ENCODE data around the gene PKN2. TPM values are rescaled to one million over a fixed set of nuclear protein-coding genes. Genes with fewer than 3 reads are reported as not detected.
"Not testable (repeated sequence)": the region's sequence is repeated elsewhere in the genome, so short reads cannot be mapped to it uniquely, and the experiment has no call there.

Gene PKN2
- polyA plus RNA-seq, 2 donors, result 14.0 to 22.4 TPM

- Histone ChIP-seq H3K27ac (ENCODE audit: low read depth in 2 of 2, low read length in 1 of 2) (no peak overlapping the region), H3K4me3 (ENCODE audit: low read depth in 1 of 2, low read length in 2 of 2) (no peak overlapping the region), H3K36me3 (ENCODE audit: control insufficient read depth in 2 of 2, insufficient read depth in 2 of 2, low read length in 1 of 2) (peaks cover 2 to 5% of the 10 kb centered on the region in 2 donors), H3K9me3 (ENCODE audit: control insufficient read depth in 2 of 2, insufficient read depth in 1 of 2, low read depth in 1 of 2, low read length in 1 of 2) (no peaks in the 10 kb centered on the region), H3K27me3 (ENCODE audit: control insufficient read depth in 1 of 2, insufficient read depth in 2 of 2, low read length in 2 of 2) (no peaks in the 10 kb centered on the region), H3K4me1 (ENCODE audit: control insufficient read depth in 2 of 2, insufficient read depth in 2 of 2, low read length in 1 of 2) (no peaks in the 10 kb centered on the region)
- 61 to 66% methylated on average over 4 of the region's 4 CpGs for WGBS, 2 donors
Measured at GRCh38 chr1:88878731-88879130, 194.7 kb downstream of the PKN2 start.

GRCh38 chr1:88880717-88881116 is 196.6 kb downstream of the PKN2 start:
- H3K36me3 ChIP-seq (ENCODE audit: control insufficient read depth in 2 of 2, insufficient read depth in 2 of 2, low read length in 1 of 2); H3K4me1 ChIP-seq (ENCODE audit: control insufficient read depth in 2 of 2, insufficient read depth in 2 of 2, low read length in 1 of 2); H3K4me3 ChIP-seq (ENCODE audit: low read depth in 1 of 2, low read length in 2 of 2); H3K27me3 ChIP-seq (ENCODE audit: control insufficient read depth in 1 of 2, insufficient read depth in 2 of 2, low read length in 2 of 2); H3K27ac ChIP-seq (ENCODE audit: low read depth in 2 of 2, low read length in 1 of 2); H3K9me3 ChIP-seq (ENCODE audit: control insufficient read depth in 2 of 2, insufficient read depth in 1 of 2, low read depth in 1 of 2, low read length in 1 of 2): not testable (repeated sequence)
- 73 to 79% methylated on average over 8 of the region's 8 CpGs for whole genome bisulfite sequencing, 2 donors

- no peak overlapping the region for H3K4me3 ChIP-seq (ENCODE audit: low read depth in 1 of 2, low read length in 2 of 2)
- no peaks in the 10 kb centered on the region for H3K27me3 ChIP-seq (ENCODE audit: control insufficient read depth in 1 of 2, insufficient read depth in 2 of 2, low read length in 2 of 2)
- no peaks in the 10 kb centered on the region for H3K9me3 ChIP-seq (ENCODE audit: control insufficient read depth in 2 of 2, insufficient read depth in 1 of 2, low read depth in 1 of 2, low read length in 1 of 2)
- H3K27ac ChIP-seq (ENCODE audit: low read depth in 2 of 2, low read length in 1 of 2), result no peak overlapping the region
- no peaks in the 10 kb centered on the region for H3K4me1 ChIP-seq (ENCODE audit: control insufficient read depth in 2 of 2, insufficient read depth in 2 of 2, low read length in 1 of 2)
- peaks cover 4 to 5% of the 10 kb centered on the region in 2 donors for H3K36me3 ChIP-seq (ENCODE audit: control insufficient read depth in 2 of 2, insufficient read depth in 2 of 2, low read length in 1 of 2)
- 66 to 76% methylated on average over 3 of the region's 3 CpGs for WGBS, 2 donors
Measured at GRCh38 chr1:88883156-88883555, 199.1 kb downstream of the PKN2 start.

Other genes starting within 250 kb of the PKN2 start
- 10 to 100 TPM; 19.8 to 25.5 TPM for gene GTF2B, start 207.3 kb downstream of the PKN2 start, polyA plus RNA-seq

Measured in esophagus (tissue), 2 donors.